ENCODE data around the gene CAPN11. TPM values are rescaled to one million over a fixed set of nuclear protein-coding genes. Genes with fewer than 3 reads are reported as not detected.

Gene CAPN11
- total RNA-seq, 1 experiment from 2014 or later = 0.28 TPM

GRCh38 chr6:44193307-44193910 lies 34.8 kb downstream of the CAPN11 start:
- Mint-ChIP-seq H3K27me3 (ENCODE audit: low read depth) (no peaks in the 10 kb centered on the region; the same call in 1 of the 2 replicates), H3K9me3 (no peaks in the 10 kb centered on the region; a peak in 1 of 5 replicates), H3K36me3 (ENCODE audit: insufficient read depth in 1 of 3, low read depth in 3 of 3) (no peaks in the 10 kb centered on the region), H3K4me1 (peaks cover 11 to 16% of the 10 kb centered on the region in 2 experiments), H3K4me3 (no peak overlapping the region; a peak in 1 of 5 replicates), H3K27ac (no peak overlapping the region)
- H3K27ac ChIP-seq (ENCODE audit: insufficient read length, low read depth, low read length) = no peak overlapping the region
- no peaks in the 10 kb centered on the region for H3K9me3 ChIP-seq (ENCODE audit: control insufficient read depth, low read depth, low read length)
- H3K27me3 ChIP-seq (ENCODE audit: insufficient read depth, low read length) = no peaks in the 10 kb centered on the region
- H2BK12ac ChIP-seq (ENCODE audit: insufficient read length, low read depth, low read length) = no peak overlapping the region
- no peak overlapping the region for H3K4me2 ChIP-seq (ENCODE audit: insufficient read depth, insufficient read length, low read length)
- no peak overlapping the region for H2BK120ac ChIP-seq (ENCODE audit: low read depth, low read length, poor library complexity, severe bottlenecking)
- H3K18ac ChIP-seq (ENCODE audit: insufficient read length, low read depth, low read length) = no peak overlapping the region
- no peak overlapping the region for H3K56ac ChIP-seq (ENCODE audit: insufficient read length, low read depth, low read length)
- DNase-seq = no peak
- no peaks in the 10 kb centered on the region for H3K79me1 ChIP-seq (ENCODE audit: insufficient read depth, low read depth, low read length, poor library complexity, severe bottlenecking)
- no peak overlapping the region for H4K8ac ChIP-seq (replicated peaks; ENCODE audit: insufficient read length, low read depth, low read length)
- H2BK15ac ChIP-seq (ENCODE audit: low read depth, low read length) = no peak overlapping the region
- H2AK5ac ChIP-seq (ENCODE audit: insufficient read length, low read length) = no peak overlapping the region
- H3K23me2 ChIP-seq (ENCODE audit: insufficient read length, low read depth, low read length, poor library complexity, severe bottlenecking) = no peaks in the 10 kb centered on the region
- H4K5ac ChIP-seq (ENCODE audit: insufficient read length, low read depth, low read length) = no peak overlapping the region
- TF ChIP-seq, protein P1, sequence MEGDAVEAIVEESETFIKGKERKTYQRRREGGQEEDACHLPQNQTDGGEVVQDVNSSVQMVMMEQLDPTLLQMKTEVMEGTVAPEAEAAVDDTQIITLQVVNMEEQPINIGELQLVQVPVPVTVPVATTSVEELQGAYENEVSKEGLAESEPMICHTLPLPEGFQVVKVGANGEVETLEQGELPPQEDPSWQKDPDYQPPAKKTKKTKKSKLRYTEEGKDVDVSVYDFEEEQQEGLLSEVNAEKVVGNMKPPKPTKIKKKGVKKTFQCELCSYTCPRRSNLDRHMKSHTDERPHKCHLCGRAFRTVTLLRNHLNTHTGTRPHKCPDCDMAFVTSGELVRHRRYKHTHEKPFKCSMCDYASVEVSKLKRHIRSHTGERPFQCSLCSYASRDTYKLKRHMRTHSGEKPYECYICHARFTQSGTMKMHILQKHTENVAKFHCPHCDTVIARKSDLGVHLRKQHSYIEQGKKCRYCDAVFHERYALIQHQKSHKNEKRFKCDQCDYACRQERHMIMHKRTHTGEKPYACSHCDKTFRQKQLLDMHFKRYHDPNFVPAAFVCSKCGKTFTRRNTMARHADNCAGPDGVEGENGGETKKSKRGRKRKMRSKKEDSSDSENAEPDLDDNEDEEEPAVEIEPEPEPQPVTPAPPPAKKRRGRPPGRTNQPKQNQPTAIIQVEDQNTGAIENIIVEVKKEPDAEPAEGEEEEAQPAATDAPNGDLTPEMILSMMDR (conservative IDR thresholded peaks at IDR 0.05) = no peak
- H3K4me1 ChIP-seq (ENCODE audit: insufficient read depth, low read length) = peaks cover 3% of the 10 kb centered on the region; the same call in 1 of the 2 replicates
- H3K23ac ChIP-seq (ENCODE audit: insufficient read length, low read depth, low read length) = no peak overlapping the region
- no peak overlapping the region for H4K91ac ChIP-seq (ENCODE audit: insufficient read length, low read depth, low read length)
- H3K79me2 ChIP-seq (ENCODE audit: insufficient read depth, low read length) = no peaks in the 10 kb centered on the region
- H4K20me1 ChIP-seq (ENCODE audit: control insufficient read depth, insufficient read depth, insufficient read length) = peaks cover 2% of the 10 kb centered on the region
- H2BK20ac ChIP-seq (ENCODE audit: low read depth, low read length, poor library complexity, severe bottlenecking) = no peak overlapping the region
- H3K14ac ChIP-seq (ENCODE audit: insufficient read depth, low read length) = no peak overlapping the region
- no peak overlapping the region for H3T11ph ChIP-seq (ENCODE audit: low read length)
- H2BK5ac ChIP-seq (ENCODE audit: insufficient read length, low read length) = no peak overlapping the region
- H3K4ac ChIP-seq (ENCODE audit: low read depth, low read length) = no peak overlapping the region
- H3K9ac ChIP-seq (ENCODE audit: extremely low read depth, insufficient read length, low read length) = no peak overlapping the region
- H2AFZ ChIP-seq (ENCODE audit: low read length) = no peak overlapping the region
- no CpG with 5 or more reads among the region's 8 CpGs for WGBS (ENCODE audit: extremely low coverage, insufficient read length, low lambda C conversion rate)

All from H9 (cell line).